K562 (cell line): ENCODE measurements around the gene SRPK2. TPM values are rescaled to one million over a fixed set of nuclear protein-coding genes. Genes with fewer than 3 reads are reported as not detected.

Experiments
- ASH1L ChIP-seq: fragments of 450-650 bp; IDR thresholded peaks from 2 replicates; pipeline ENCODE4 v1.6.1; 2018; ENCODE audit warnings: borderline replicate concordance, mild to moderate bottlenecking, low read depth; ENCODE audit not compliant: partially characterized antibody
- CBX3 ChIP-seq, 2 experiments: IDR thresholded peaks; 1 replicate in 1 of 2; 2 replicates in 1 of 2; pipeline ENCODE4 v1.6.1; 2012; ENCODE audit warnings: inconsistent platforms in 2 of 2, low read length in 2 of 2, borderline replicate concordance in 1 of 2, control low read depth in 1 of 2
- CC2D1A ChIP-seq: fragments of 450-650 bp; IDR thresholded peaks from 2 replicates; pipeline ENCODE4 v1.6.1; 2017; ENCODE audit warnings: mild to moderate bottlenecking
- COPS2 ChIP-seq: fragments of 450-650 bp; conservative IDR thresholded peaks from 2 replicates; pipeline ENCODE4 v1.6.1; 2016; ENCODE audit warnings: mild to moderate bottlenecking, moderate library complexity
- FIP1L1 ChIP-seq: fragments of 200-400 bp; formaldehyde crosslinking; IDR thresholded peaks from 2 replicates; pipeline ENCODE4 v1.6.1; 2018; ENCODE audit warnings: mild to moderate bottlenecking, low read depth, low read length; ENCODE audit not compliant: poor library complexity, severe bottlenecking
- IRF2 ChIP-seq: sonication (generic); formaldehyde crosslinking; IDR thresholded peaks from 2 replicates; pipeline ENCODE4 v1.8.1; 2022; ENCODE audit warnings: mild to moderate bottlenecking, missing genetic modification reagents
- MEIS2 ChIP-seq: fragments of 450-650 bp; IDR thresholded peaks from 2 replicates; pipeline ENCODE4 v1.6.1; 2014; ENCODE audit warnings: mild to moderate bottlenecking; ENCODE audit not compliant: partially characterized antibody
- MYC ChIP-seq, 2 experiments: fragments of 250-450 bp in 1 of 2; sonication (Bioruptor Pico) in 1 of 2; IDR thresholded peaks; 2 replicates each; pipeline versions ENCODE4 v1.5.1 to v1.6.1; 2012 to 2021; ENCODE audit warnings: low read depth in 2 of 2, borderline replicate concordance in 1 of 2, improper control_type of control experiment in 1 of 2, low read length in 1 of 2, mild to moderate bottlenecking in 1 of 2, moderate library complexity in 1 of 2
- POLR2H ChIP-seq: IDR thresholded peaks from 2 replicates; pipeline ENCODE4 v1.6.1; 2016; ENCODE audit warnings: missing genetic modification characterization, low read depth, mild to moderate bottlenecking, control low read depth, missing compliant biosample characterization, moderate library complexity
- PURB ChIP-seq: sonication (generic); formaldehyde crosslinking; IDR thresholded peaks from 2 replicates; pipeline ENCODE4 v1.9.0; 2021; ENCODE audit warnings: low read depth, mild to moderate bottlenecking, missing genetic modification reagents
- RNF2 ChIP-seq: sonication (generic); IDR thresholded peaks from 2 replicates; pipeline ENCODE4 v1.6.1; 2016
- ZBTB1 ChIP-seq: sonication (generic); formaldehyde crosslinking; IDR thresholded peaks from 2 replicates; pipeline ENCODE4 v1.8.1; 2023; ENCODE audit warnings: missing genetic modification reagents, low read depth, mild to moderate bottlenecking, borderline replicate concordance
- ZNF165 ChIP-seq: fragments of 250-450 bp; sonication (Bioruptor Pico); IDR thresholded peaks from 2 replicates; pipeline ENCODE4 v1.4.0; 2020; ENCODE audit warnings: borderline replicate concordance
- ZNF175 ChIP-seq: fragments of 200-800 bp; sonication (Bioruptor generic); IDR thresholded peaks from 2 replicates; pipeline ENCODE4 v1.6.1; 2016; ENCODE audit warnings: low read depth, mild to moderate bottlenecking, missing genetic modification characterization, missing compliant biosample characterization
- ZNF253 ChIP-seq: fragments of 250-450 bp; sonication (Bioruptor Pico); conservative IDR thresholded peaks from 2 replicates; pipeline ENCODE4 v1.6.1; 2021; ENCODE audit warnings: mild to moderate bottlenecking
- ZNF263 ChIP-seq: sonication (generic); formaldehyde crosslinking; IDR thresholded peaks from 2 replicates; pipeline ENCODE4 v1.8.0; 2022; ENCODE audit warnings: mild to moderate bottlenecking, missing genetic modification reagents, borderline replicate concordance
- ZNF408 ChIP-seq: fragments of 250-450 bp; sonication (Bioruptor Pico); IDR thresholded peaks from 2 replicates; pipeline ENCODE4 v1.4.0; 2020; ENCODE audit warnings: low read depth, mild to moderate bottlenecking, moderate library complexity
- polyA plus RNA-seq, 8 experiments: library from polyadenylated mRNA; depleted of rRNA in 4 of 8; stranded (reverse) in 5 of 8; unstranded in 3 of 8; fragments of >200 nt; fragmentation: Nextera tagmentation in 2 of 8; fragmentation: Illumina TruSeq in 1 of 8; extraction: Ambion mirVana in 2 of 8; extraction: Trizol in 1 of 8; gene quantifications; 2 replicates each; pipeline versions ENCODE4 v1.2.1 to v1.2.3, GENCODE V29; 2011 to 2014; ENCODE audit warnings: inconsistent platforms in 1 of 8, missing spikeins in 1 of 8
- total RNA-seq, 7 experiments: library from RNA; depleted of rRNA in 6 of 7; stranded (reverse); fragments of >200 nt in 6 of 7; fragmentation: Illumina TruSeq in 2 of 7; extraction: Trizol in 2 of 7; gene quantifications; 2 replicates each; pipeline versions ENCODE4 v1.2.1 to v1.2.3, GENCODE V29; 2011 to 2021; ENCODE audit warnings: low replicate concordance in 1 of 7
- TF ChIP-seq, protein P1 (sequence below): fragments of 450-650 bp; formaldehyde crosslinking; IDR thresholded peaks from 2 replicates; pipeline ENCODE4 v1.4.0; 2020; ENCODE audit warnings: mild to moderate bottlenecking, moderate library complexity
- TF ChIP-seq, protein P2 (sequence below): sonication (generic); IDR thresholded peaks from 2 replicates; pipeline ENCODE4 v1.6.1; 2016
- TF ChIP-seq, protein P3 (sequence below), 2 experiments: IDR thresholded peaks; 2 replicates each; pipeline ENCODE4 v1.6.1; 2012; ENCODE audit warnings: improper control_type of control experiment in 2 of 2, low read depth in 2 of 2, low read length in 2 of 2, borderline replicate concordance in 1 of 2
- TF ChIP-seq, protein P4 (sequence below): sonication (generic); formaldehyde crosslinking; IDR thresholded peaks from 2 replicates; pipeline ENCODE4 v1.8.1; 2022; ENCODE audit warnings: missing genetic modification reagents

The SRPK2 gene
- total and polyA plus RNA-seq, 9 of the 15 experiments (the other 6 are each of a cell fraction or from before 2014, with no cell fraction given) = 21.5 to 44.7 (median 33.3) TPM

DNA sequence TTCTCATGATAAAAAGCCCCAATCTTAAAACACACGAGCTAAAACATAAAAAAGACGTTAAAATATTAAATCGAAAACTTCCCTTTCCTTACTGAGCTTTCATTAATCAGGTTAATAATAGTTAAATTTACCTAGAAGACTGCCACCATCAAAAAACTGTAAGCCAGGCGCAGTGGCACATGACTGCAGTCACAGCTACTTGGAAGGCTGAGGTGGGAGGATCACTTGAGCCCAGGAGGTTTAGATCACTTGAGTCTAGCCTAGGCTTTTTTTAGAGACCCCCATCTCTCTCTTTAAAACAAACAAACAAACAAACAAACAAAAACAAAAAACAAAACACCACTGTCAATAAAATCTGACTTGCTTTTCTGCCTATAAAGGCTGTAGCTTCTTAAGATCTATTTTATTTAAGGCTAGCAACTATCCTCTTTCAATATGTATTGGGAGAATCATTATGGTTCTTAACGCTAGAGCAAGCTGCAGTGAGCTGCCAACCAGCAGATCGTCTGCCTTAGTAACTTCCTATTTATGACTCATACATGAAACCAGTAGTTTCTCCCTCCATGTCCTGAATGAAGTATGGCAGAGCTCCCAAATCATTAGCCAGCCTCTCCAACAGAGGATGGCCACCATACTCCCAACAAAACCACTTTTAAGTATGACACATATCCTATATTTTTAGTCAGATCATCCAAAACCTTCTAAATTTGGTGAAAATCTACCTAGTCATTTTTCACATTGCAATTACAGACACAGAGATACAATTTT, 163.7 kb downstream of the SRPK2 start (continued):
- TF ChIP-seq, protein P1, sequence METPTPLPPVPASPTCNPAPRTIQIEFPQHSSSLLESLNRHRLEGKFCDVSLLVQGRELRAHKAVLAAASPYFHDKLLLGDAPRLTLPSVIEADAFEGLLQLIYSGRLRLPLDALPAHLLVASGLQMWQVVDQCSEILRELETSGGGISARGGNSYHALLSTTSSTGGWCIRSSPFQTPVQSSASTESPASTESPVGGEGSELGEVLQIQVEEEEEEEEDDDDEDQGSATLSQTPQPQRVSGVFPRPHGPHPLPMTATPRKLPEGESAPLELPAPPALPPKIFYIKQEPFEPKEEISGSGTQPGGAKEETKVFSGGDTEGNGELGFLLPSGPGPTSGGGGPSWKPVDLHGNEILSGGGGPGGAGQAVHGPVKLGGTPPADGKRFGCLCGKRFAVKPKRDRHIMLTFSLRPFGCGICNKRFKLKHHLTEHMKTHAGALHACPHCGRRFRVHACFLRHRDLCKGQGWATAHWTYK (CRISPR knock-in tag) = no peak
- TF ChIP-seq ASH1L (no peak), CBX3 (IDR thresholded peaks at IDR 0.05; ENCODE audit: borderline replicate concordance in 1 of 2, low read length in 2 of 2) (peak in 1 of 2 experiments; percentile 43; a peak in 1 of 3 replicates), MYC (IDR thresholded peaks at IDR 0.05; ENCODE audit: low read depth, low read length) (no peak), MYC (CRISPR knock-in tag; IDR thresholded peaks at IDR 0.05; ENCODE audit: borderline replicate concordance, low read depth) (no peak), CC2D1A (no peak), ZNF175 (CRISPR knock-in tag) (peak; percentile 45; the same call in 1 of the 2 replicates), POLR2H (tag) (no peak), IRF2 (no peak), RNF2 (no peak), ZBTB1 (no peak), ZNF165 (CRISPR knock-in tag) (no peak), MEIS2 (peak; percentile 50), COPS2 (no peak), PURB (no peak), ZNF253 (no peak), ZNF408 (CRISPR knock-in tag) (no peak), FIP1L1 (no peak), ZNF263 (CRISPR knock-in tag) (no peak)
- TF ChIP-seq, protein P2, sequence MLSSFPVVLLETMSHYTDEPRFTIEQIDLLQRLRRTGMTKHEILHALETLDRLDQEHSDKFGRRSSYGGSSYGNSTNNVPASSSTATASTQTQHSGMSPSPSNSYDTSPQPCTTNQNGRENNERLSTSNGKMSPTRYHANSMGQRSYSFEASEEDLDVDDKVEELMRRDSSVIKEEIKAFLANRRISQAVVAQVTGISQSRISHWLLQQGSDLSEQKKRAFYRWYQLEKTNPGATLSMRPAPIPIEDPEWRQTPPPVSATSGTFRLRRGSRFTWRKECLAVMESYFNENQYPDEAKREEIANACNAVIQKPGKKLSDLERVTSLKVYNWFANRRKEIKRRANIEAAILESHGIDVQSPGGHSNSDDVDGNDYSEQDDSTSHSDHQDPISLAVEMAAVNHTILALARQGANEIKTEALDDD = peak; percentile 89
- TF ChIP-seq, protein P3, sequence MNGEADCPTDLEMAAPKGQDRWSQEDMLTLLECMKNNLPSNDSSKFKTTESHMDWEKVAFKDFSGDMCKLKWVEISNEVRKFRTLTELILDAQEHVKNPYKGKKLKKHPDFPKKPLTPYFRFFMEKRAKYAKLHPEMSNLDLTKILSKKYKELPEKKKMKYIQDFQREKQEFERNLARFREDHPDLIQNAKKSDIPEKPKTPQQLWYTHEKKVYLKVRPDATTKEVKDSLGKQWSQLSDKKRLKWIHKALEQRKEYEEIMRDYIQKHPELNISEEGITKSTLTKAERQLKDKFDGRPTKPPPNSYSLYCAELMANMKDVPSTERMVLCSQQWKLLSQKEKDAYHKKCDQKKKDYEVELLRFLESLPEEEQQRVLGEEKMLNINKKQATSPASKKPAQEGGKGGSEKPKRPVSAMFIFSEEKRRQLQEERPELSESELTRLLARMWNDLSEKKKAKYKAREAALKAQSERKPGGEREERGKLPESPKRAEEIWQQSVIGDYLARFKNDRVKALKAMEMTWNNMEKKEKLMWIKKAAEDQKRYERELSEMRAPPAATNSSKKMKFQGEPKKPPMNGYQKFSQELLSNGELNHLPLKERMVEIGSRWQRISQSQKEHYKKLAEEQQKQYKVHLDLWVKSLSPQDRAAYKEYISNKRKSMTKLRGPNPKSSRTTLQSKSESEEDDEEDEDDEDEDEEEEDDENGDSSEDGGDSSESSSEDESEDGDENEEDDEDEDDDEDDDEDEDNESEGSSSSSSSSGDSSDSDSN (IDR thresholded peaks at IDR 0.05; ENCODE audit: borderline replicate concordance in 1 of 2, low read depth in 2 of 2, low read length in 2 of 2) = peak; percentile 38 to 44; a peak in 1 of 4 replicates
- TF ChIP-seq, protein P4, sequence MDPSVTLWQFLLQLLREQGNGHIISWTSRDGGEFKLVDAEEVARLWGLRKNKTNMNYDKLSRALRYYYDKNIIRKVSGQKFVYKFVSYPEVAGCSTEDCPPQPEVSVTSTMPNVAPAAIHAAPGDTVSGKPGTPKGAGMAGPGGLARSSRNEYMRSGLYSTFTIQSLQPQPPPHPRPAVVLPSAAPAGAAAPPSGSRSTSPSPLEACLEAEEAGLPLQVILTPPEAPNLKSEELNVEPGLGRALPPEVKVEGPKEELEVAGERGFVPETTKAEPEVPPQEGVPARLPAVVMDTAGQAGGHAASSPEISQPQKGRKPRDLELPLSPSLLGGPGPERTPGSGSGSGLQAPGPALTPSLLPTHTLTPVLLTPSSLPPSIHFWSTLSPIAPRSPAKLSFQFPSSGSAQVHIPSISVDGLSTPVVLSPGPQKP (CRISPR knock-in tag) = no peak
